Kidney (tissue), 14 donors: ENCODE data around the gene QKI. TPM values are rescaled to one million over a fixed set of nuclear protein-coding genes. Genes with fewer than 3 reads are reported as not detected.

Source experiments
- DNase-seq, 5 donors: peaks; one replicate each; pipeline ENCODE4 v3.0.0-alpha.2; 2013 to 2020
- FAIRE-seq: peaks from 2 replicates; lab custom pipeline; 2012; peaks lifted over from hg19 to GRCh38; lab: Jason Lieb, UNC
- H3K27ac ChIP-seq, 2 donors: one replicate each; pipeline ENCODE4 v1.7.0; 2013; ENCODE audit warnings: low read depth in 2 of 2, low read length in 2 of 2, inconsistent platforms in 1 of 2
- H3K27me3 ChIP-seq: one replicate; pipeline ENCODE4 v1.7.1; 2013; ENCODE audit warnings: low read length, inconsistent platforms; ENCODE audit not compliant: control insufficient read depth, insufficient read depth
- H3K36me3 ChIP-seq, 3 donors: one replicate each; pipeline versions ENCODE4 v1.7.0 to v1.7.1; 2013; ENCODE audit warnings: low read length in 3 of 3, control low read depth in 1 of 3, inconsistent platforms in 1 of 3; ENCODE audit not compliant: insufficient read depth in 3 of 3, control insufficient read depth in 2 of 3
- H3K4me1 ChIP-seq, 3 donors: one replicate each; pipeline versions ENCODE4 v1.7.0 to v1.7.1; 2013; ENCODE audit warnings: low read length in 3 of 3, inconsistent platforms in 1 of 3, low read depth in 1 of 3; ENCODE audit not compliant: control insufficient read depth in 2 of 3, insufficient read depth in 2 of 3
- H3K4me3 ChIP-seq, 3 donors: one replicate each; pipeline versions ENCODE4 v1.7.0 to v1.8.1; 2013; ENCODE audit warnings: low read length in 3 of 3, control low read depth in 1 of 3, inconsistent platforms in 1 of 3
- H3K9ac ChIP-seq, 3 donors: one replicate each; pipeline versions ENCODE4 v1.7.0 to v1.7.1; 2013; ENCODE audit warnings: low read length in 3 of 3, control low read depth in 1 of 3, inconsistent platforms in 1 of 3
- H3K9me3 ChIP-seq, 3 donors: one replicate each; pipeline versions ENCODE4 v1.7.0 to v1.7.1; 2013; ENCODE audit warnings: low read length in 3 of 3, control low read depth in 1 of 3, inconsistent platforms in 1 of 3; ENCODE audit not compliant: control insufficient read depth in 2 of 3, insufficient read depth in 1 of 3
- CTCF ChIP-seq: IDR thresholded peaks from 3 replicates; pipeline ENCODE4 v1.5.1; 2012; ENCODE audit warnings: mild to moderate bottlenecking, moderate library complexity, borderline replicate concordance; ENCODE audit not compliant: insufficient read depth; ENCODE audit errors: extremely low read depth
- intact Hi-C: fragments of 100-400 bp; cut with DNase I; formaldehyde crosslinking; loops from one replicate; pipeline ENCODE4 v1.11.1; 2022
- polyA plus RNA-seq: library from polyadenylated mRNA; stranded (reverse); fragments of 350-450 nt; fragmentation: Illumina TruSeq; extraction: RNeasy Lipid Tissue Mini Kit (QIAGEN cat#74804); gene quantifications from one replicate; pipeline ENCODE4 v1.2.3, GENCODE V29; 2014; ENCODE audit warnings: low read depth, low replicate concordance; ENCODE audit not compliant: insufficient read depth
- total RNA-seq: library from RNA; stranded (reverse); fragmentation: NEBNext Ultra II Directional; extraction: Animal tissue kit (Norgen Biotek cat#: 25700); gene quantifications from one replicate; pipeline ENCODE4 v1.2.1, GENCODE V29; 2021
- donor health status: control.
- donor health status: control.
- donor health status: control.
- donor health status: control.
- donor health status: control.
- donor health status: DM: yes; HTN: yes; CAD: no.
- donor health status: Normal renal cell carcinoma (clear cell type).

Gene QKI
- total and polyA plus RNA-seq, 2 donors from 2014 or later = 17.6 to 121 TPM

GRCh38 chr6:163461696-163462095 is 47.2 kb downstream of the QKI start:
- Histone ChIP-seq H3K36me3 (peaks cover 0 to 5% (median 0%) of the 10 kb centered on the region in 3 donors), H3K27ac (peak overlapping the region in 1 of 2 donors; percentile 23), H3K4me1 (peaks cover 0 to 18% (median 9%) of the 10 kb centered on the region in 3 donors), H3K27me3 (no peaks in the 10 kb centered on the region), H3K9ac (no peak overlapping the region), H3K9me3 (no peaks in the 10 kb centered on the region), H3K4me3 (no peak overlapping the region)
- FAIRE-seq = no peak
- intact Hi-C loops = no loop called here
- DNase-seq = no peak
- TF ChIP-seq CTCF = no peak

- no peak overlapping the region for H3K4me3 ChIP-seq
- H3K27me3 ChIP-seq = no peaks in the 10 kb centered on the region
- DNase-seq = no peak
- H3K4me1 ChIP-seq = peaks cover 0 to 12% (median 9%) of the 10 kb centered on the region in 3 donors
- H3K9ac ChIP-seq = no peak overlapping the region
- H3K27ac ChIP-seq = no peak overlapping the region
- H3K9me3 ChIP-seq = no peaks in the 10 kb centered on the region
- no peak for TF ChIP-seq CTCF
- FAIRE-seq = no peak
- H3K36me3 ChIP-seq = no peaks in the 10 kb centered on the region
- intact Hi-C loops = no loop called here
Observed at GRCh38 chr6:163463180-163463579, 48.7 kb downstream of the QKI start.

- FAIRE-seq = no peak
- TF ChIP-seq CTCF = no peak
- Histone ChIP-seq H3K27me3 (no peaks in the 10 kb centered on the region), H3K4me1 (peaks cover 0 to 13% (median 12%) of the 10 kb centered on the region in 3 donors), H3K4me3 (no peak overlapping the region), H3K9ac (no peak overlapping the region), H3K27ac (no peak overlapping the region), H3K36me3 (no peaks in the 10 kb centered on the region), H3K9me3 (no peaks in the 10 kb centered on the region)
- no peak for DNase-seq
- intact Hi-C loops = no loop called here
Observed at GRCh38 chr6:163463795-163464194, 49.3 kb downstream of the QKI start.

GRCh38 chr6:163466839-163467390 is 52.4 kb downstream of the QKI start:
- H3K27ac ChIP-seq = no peak overlapping the region
- no peak overlapping the region for H3K9ac ChIP-seq
- H3K27me3 ChIP-seq = no peaks in the 10 kb centered on the region
- DNase-seq (no peak), FAIRE-seq (no peak)
- H3K4me1 ChIP-seq = peaks cover 0 to 4% (median 0%) of the 10 kb centered on the region in 3 donors
- H3K9me3 ChIP-seq = peaks cover 0 to 16% (median 0%) of the 10 kb centered on the region in 3 donors
- H3K36me3 ChIP-seq = no peaks in the 10 kb centered on the region
- H3K4me3 ChIP-seq = no peak overlapping the region
- intact Hi-C loops = no loop called here
- TF ChIP-seq CTCF = no peak
